Activated T-helper 1 cell treated with anti-CD3 and anti-CD28 coated beads, Interleukin-2, amount 50 U/mL, for 16 hours (primary cell): ENCODE measurements around the gene TNFRSF14.
A peak's percentile ranks its signal among the peaks of the same experiment; 100 is the strongest.

Source experiments
- DNase-seq, 2 donors: peaks; one replicate each; pipeline ENCODE4 v3.0.0-alpha.2; 2020; ENCODE audit warnings: low read depth in 1 of 2, low spot score in 1 of 2

The TNFRSF14 gene

GRCh38 chr1:2586154-2587070 lies 30.2 kb downstream of the TNFRSF14 start, which contains the start of gene PRXL2B:
PRXL2B (plus strand) TSS chr1:2586777; CDS start chr1:2586886, 109 bp downstream.
- peak; percentile 96 to 97 for DNase-seq

GRCh38 chr1:2587071-2587859 lies 31.1 kb downstream of the TNFRSF14 start:
- peak; percentile 17 to 34 for DNase-seq

GRCh38 chr1:2587860-2588571 lies 31.8 kb downstream of the TNFRSF14 start:
- no peak for DNase-seq

- DNase-seq: no peak
These were observed 32.7 kb downstream of the TNFRSF14 start for GRCh38 chr1:2588661-2589430.

- DNase-seq: no peak
These were observed 33.5 kb downstream of the TNFRSF14 start for GRCh38 chr1:2589431-2590232.

GRCh38 chr1:2590233-2591141 lies 34.3 kb downstream of the TNFRSF14 start:
- DNase-seq: no peak

- no peak for DNase-seq
These were observed 35.0 kb downstream of the TNFRSF14 start for GRCh38 chr1:2591233-2591580.

GRCh38 chr1:2591581-2592261 lies 35.5 kb downstream of the TNFRSF14 start:
- DNase-seq: no peak

GRCh38 chr1:2592672-2593071 lies 36.5 kb downstream of the TNFRSF14 start:
- peak in 1 of 2 donors; percentile 3 for DNase-seq

GRCh38 chr1:2593251-2593878 lies 37.2 kb downstream of the TNFRSF14 start:
- peak in 1 of 2 donors; percentile 0 for DNase-seq

GRCh38 chr1:2594001-2594640 lies 38.0 kb downstream of the TNFRSF14 start:
- DNase-seq: no peak

- DNase-seq: no peak
These were observed 38.5 kb downstream of the TNFRSF14 start for GRCh38 chr1:2594641-2595131.

- no peak for DNase-seq
These were observed 39.2 kb downstream of the TNFRSF14 start for GRCh38 chr1:2595261-2595811.

GRCh38 chr1:2595812-2596529 lies 39.8 kb downstream of the TNFRSF14 start:
- DNase-seq: no peak

- DNase-seq: no peak
These were observed 40.6 kb downstream of the TNFRSF14 start for GRCh38 chr1:2596530-2597333.
